Cardiac septum (tissue), 1 donor: ENCODE results near the gene AKAP13. TPM values are rescaled to one million over a fixed set of nuclear protein-coding genes. Genes with fewer than 3 reads are reported as not detected.

Experiments used
- DNase-seq: peaks from one replicate; pipeline ENCODE4 v3.0.0-alpha.2; 2020; ENCODE audit warnings: low spot score
- intact Hi-C: fragments of 100-400 bp; cut with DNase I; formaldehyde crosslinking; loops from one replicate; pipeline ENCODE4 v1.14.0; 2022
- total RNA-seq: library from RNA; stranded (reverse); fragmentation: NEBNext Ultra II Directional; extraction: Animal tissue kit (Norgen Biotek cat#: 25700); gene quantifications from one replicate; pipeline ENCODE4 v1.2.1, GENCODE V29; 2021
- donor health status: DM: no; HTN: no; CAD: no.

Gene AKAP13
- total RNA-seq, 1 donor from 2014 or later, result 458 TPM

DNA sequence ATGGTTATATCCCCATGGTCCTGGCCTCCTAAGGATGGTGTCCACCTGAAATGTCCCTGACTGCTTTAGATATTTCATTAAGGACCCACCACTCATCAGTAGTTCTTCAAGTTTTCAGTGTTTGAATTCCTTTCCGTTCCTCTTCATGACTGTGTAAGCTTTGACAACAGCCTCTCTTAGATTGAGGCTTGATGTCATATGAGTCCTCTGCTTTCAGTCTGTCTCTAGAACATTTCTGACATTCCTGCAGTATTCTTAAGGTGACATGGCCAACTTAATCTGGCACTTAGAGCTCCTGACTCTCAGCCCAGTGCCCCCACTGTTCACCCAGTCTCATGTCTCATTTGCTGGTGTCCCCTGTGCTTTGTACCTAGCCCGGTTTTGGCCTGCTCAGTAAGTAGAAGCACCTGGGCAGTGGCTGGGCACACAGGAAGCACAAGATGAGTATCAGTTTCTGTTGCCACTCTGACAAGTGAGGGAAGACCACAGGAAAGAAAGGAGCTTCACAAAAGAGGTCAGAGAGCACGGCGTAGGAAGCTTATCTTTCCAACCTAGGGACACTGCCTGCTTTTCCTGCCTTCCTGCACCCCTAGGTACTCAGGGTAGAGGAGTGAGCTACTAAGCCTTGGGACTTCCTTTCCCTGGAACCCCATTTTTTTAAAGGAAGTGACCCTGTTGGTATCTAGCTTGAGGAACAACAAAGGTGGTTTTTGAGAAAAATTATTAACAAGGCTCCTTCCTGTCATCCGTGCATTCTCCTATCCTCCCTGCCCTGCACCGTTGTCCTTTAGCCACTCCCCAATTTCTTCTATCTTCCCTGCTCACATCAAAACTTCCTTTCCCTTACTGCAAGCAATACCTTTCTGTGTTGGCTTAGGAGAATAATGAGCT, 311.2 kb downstream of the AKAP13 start:
- intact Hi-C loops, result no loop called here
- DNase-seq, result no peak

DNA sequence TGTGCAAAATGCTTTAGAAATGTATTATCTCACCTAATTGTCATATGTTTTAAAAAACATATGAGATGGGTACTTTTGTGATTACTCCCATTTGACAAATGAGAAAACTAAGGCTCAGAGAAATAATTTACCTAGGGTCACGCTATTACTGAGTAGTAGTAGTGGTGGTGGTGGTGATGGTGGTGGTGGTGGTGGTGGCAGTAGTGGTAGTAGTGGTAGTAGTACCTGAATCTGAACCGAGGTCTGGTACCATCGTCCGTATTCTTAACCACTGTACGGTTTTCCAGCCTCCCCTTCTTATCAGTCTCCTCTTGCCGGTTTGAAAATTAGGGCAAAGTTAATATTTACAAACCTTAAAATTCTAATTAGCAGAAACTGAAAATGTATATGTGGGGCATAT, 311.9 kb downstream of the AKAP13 start:
- no peak for DNase-seq
- intact Hi-C loops, result no loop called here

DNA sequence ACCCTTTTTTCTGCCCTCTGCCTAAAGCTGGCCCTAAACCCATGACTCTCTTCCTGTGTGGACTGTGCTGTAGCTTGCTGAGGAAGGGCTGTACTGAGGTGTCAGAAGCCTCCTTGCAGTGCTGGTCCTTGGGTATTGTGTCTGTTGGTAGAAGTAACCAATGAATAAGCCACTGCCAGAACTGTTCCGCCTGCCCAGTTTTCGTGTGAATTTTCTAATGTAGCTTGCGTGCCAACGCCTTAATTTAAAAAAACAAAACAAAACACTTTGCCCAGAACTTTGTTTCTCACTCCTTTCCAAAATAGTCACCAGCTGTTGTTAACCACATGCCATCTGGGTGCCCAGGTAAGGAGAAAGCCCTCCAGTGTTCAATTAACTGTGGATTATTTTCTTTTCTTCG, 312.5 kb downstream of the AKAP13 start:
- intact Hi-C loops, result no loop called here
- DNase-seq, result no peak

DNA sequence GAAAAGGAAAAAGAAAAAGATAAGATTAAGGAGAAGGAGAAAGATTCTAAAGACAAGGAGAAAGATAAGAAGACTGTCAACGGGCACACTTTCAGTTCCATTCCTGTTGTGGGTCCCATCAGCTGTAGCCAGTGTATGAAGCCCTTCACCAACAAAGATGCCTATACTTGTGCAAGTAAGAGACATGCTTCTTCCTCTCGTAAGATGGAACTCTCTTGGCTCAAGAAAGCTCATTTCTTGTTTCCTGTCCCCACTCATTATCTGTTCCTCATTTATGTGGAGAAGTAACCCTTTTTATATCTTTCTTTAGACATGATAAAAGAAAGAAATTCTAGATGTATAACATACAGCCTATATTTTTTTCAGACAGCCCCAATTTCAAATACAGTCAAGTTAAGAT, 312.9 kb downstream of the AKAP13 start:
- intact Hi-C loops, result no loop called here
- DNase-seq, result no peak

DNA sequence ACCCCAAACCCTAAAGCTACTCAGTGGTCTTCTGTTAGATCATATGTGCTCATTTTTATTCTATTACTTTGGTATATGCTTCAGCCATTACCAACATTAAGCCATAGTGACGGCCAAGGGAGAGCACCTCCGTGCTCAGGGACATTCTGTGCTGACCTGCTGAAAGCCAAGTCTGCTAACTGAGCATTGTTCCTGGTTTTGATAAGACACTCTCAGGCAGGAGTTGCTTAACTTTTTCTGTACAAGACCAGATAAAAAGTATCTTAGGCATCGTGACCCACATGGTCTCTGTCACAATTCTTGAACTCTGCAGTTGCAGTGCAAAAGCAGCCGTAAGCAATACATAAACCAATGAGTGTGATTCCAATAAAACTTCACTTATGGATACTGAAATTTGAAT, 313.7 kb downstream of the AKAP13 start:
- no peak for DNase-seq
- intact Hi-C loops, result no loop called here

DNA sequence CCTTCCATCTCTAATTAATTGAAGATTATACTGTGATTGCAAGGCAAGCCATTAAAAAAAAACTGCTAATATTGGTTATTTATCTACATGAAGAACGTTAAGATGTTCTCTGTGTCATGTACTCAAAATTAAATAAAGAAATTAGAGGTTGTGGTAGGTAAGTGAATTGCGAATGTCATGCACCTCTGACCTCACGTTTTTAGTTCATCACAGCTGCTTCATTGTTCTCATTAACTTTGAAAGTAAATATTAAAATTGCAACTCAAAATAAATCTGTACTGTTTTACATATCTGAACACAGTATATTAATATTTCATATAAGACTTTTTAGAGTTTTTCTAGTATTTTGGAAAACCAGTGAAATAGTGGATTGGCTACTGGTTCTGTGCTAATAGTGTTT, 320.4 kb downstream of the AKAP13 start:
- intact Hi-C loops, result no loop called here
- no peak for DNase-seq

DNA sequence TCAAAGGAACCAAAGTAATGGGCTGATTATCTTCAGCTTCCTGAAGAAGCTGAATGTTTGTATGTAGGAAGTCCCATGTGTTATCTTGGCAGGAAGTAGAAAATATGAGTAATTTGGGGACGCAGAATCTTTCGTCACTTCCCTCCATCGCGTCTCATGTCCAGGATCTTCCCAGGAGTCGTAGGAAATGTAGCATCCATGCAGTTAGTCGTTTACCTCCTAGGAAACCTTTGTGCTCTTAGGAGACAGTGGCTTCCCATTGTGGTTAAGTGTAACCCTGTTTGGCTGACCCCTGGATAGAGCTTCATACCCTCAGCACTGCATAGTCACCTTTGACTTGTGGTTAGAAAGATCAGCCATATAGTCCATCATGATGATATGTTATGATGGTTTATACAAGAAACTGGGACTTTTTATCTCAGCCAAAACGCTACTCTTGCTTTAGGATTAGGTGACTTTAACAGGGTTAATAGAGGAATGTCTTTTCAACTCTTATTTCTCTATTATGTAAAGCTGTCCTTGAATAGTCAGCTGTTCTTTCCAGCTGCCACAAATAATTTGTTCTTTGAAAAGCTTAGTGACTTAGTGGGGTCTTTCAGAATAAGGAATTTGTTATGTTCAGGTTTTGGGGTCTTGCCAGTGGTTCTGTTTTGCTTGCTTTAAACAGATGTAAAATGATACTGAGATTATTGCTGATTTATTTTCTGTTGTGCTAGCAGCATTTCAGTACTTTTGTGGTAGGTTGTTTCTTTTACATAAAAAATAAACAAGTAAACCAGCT, 322.1 kb downstream of the AKAP13 start:
- intact Hi-C loops, result no loop called here

DNA sequence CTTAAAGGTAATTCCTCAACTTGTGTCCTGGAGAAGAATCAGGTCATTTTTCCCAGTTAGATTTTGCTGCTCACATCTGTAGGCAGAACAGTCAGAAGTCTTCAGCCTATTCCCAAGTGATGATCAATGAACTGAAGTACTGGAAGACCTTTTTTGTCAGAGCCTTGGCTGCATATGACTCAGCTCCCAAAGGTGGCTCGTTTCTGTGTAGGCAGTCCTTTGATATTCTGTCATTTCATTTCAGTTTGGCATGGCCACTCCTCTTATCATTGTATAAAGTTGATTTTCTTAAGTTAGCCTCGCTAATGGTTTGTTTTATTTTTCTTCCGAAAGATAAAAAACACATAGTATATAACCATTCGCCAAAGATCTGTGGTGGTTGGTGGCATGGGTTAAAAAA, 323.7 kb downstream of the AKAP13 start:
- intact Hi-C loops, result no loop called here
- no peak for DNase-seq

More for the DNA sequence above, 322.1 kb downstream of the AKAP13 start:
- DNase-seq, result no peak

DNA sequence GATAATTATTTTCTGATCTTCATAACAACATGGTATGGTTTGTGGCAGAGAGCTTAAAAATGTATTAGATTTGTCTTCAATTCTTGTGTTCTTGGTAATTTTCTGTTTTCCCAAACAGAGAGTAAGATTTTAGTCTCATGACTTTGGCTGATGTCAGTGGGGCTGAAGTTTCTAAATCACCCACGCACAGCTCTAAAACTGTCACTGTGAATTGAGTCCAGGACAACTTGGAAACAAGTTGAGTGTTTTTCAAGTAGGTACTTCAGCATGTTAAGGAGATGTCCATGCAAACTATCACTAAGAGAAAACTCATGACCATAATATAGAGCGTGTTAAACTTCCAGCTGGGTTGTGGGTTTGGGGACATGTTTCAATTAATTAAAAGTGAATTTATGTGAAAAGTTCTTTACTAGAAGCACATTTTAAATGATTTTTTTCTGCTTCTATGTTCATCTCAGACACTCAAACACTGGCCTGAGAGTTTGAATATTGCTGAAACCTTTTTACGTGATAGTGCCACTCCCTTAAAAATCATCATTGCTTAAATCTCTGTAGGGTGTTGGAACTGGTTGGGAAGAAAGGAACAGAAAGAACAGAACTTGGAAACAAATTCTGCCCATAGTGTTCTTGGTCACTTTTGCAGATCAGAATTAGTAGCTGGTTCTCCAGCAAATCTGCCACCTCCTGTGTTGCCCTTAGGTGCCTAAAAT, 324.5 kb downstream of the AKAP13 start:
- intact Hi-C loops, result loop anchor here (5.0 kb wide), 1 partner anchor 83 kb away; no protein-coding TSS in a partner anchor
- no peak for DNase-seq

DNA sequence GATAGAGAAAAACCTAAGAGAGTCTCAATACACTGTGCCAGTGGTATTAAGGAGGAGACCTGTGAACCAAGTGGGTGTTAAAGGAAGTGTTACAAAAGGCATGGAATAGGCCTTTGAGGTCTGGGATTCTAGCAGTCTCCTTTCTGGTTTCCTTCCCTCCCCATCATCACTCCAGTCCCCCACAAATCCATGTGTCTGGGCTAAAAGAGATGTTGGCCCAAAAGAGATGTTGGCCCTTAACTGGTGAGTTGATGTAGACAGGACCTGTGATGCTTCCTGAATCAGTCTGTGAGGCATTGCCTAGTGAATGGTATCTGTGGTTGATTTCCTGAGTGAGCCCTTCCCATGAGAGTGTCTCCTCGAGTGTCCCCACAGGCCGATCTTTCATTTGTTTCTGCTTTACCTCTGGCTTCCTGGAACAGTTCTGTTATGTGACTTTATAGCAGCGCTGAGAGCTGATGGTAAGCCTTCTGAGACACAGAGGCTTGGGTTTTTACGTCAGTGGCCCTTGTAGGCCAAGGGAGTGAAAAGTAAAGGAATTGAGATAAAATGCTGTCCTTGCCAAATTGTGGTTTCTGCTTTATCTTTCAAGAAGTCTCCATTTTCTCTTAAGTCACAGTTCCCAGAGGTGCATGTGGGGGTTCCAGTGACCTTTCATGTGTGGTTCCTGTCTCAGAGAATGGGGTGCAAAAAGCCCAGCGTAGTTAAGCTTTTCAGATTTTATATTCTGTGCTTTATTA, 326.5 kb downstream of the AKAP13 start:
- DNase-seq, result no peak
- intact Hi-C loops, result loop anchor here (5.0 kb wide), 1 partner anchor 85 kb away; no protein-coding TSS in a partner anchor

DNA sequence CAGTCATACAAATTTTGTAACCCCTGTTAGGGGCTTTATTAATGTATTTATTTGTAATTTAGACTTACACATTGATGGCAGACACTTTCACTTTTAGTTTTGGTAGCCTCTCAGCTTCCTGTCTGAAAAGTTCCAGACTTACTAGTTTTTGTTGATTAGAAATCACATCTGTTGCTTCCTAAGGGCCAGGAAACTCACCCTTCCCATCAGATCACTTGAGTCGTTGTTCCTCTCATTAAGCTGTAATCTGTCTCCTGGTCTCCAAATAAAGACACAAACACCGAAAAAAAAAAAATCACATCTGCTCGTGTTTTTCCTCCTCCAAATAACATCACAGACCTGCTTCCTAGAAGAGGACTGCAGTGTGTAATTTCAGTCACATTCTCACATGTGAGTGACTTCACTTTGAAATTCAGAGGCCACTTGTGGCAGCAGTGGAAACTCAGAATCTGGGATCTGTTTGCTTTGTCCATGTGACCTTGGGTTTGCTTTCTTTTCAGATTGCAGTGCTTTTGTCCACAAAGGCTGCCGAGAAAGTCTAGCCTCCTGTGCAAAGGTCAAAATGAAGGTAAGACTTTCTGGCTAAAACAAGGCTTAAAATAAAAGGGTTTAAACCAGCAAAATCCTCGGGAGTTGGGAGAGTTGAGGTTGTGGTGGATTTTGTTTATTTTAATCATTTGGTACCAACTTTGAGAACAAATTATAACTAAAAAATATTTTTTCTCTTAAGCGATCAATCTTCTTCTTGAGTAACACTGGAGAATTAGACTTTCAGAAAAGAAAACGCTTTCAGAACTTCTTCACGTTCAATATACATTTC, 327.3 kb downstream of the AKAP13 start:
- DNase-seq, result no peak

DNA sequence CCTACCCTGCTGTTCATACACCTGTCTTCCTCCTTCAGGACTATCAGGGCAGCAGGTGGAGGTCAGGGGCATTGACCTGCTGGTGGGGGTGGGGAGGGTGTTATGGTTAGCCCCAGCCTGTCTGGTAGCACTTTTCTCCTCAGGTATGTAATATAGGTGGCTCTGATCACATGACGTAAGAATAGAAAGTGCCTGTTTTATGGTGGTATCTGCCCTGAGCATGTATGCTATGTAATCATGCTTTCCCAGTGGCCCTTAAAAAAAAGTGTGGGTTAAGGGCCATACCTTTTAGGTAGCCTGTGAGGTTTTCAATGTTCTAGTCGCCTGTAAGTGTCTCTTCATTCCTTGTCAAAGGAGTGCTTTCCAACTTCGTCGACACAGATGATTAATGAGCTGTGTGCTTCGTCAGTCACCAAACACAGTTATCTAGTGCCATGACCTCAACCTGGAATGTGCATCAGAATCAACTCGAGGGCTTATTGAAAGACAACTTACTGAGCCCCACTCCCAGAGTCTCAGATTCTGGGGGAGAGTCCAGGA, 328.1 kb downstream of the AKAP13 start:
- DNase-seq, result no peak
- intact Hi-C loops, result loop anchor here (5.0 kb wide), 1 partner anchor 86 kb away; no protein-coding TSS in a partner anchor

More for the DNA sequence above, 327.3 kb downstream of the AKAP13 start:
- intact Hi-C loops, result loop anchor here (5.0 kb wide), 1 partner anchor 85 kb away; no protein-coding TSS in a partner anchor

DNA sequence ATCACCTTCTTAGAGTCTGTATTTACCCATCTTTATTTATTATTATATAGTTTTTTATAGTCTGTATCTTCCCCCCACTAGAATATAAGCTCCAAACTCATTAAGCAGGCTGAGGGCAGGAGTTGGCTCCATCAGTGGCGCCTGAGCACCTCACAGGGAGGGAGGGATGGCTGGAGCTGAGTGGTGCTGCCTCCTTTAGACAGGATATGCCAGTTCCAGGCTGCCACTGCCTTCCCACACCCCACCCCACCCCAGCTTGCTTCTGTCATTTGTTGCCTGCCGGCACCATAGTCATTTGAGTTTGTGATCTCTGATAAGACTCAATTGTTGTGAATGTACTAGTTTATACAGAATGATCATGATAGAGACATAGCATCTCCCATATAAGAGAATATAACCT, 328.8 kb downstream of the AKAP13 start:
- intact Hi-C loops, result loop anchor here (5.0 kb wide), 1 partner anchor 87 kb away; no protein-coding TSS in a partner anchor
- no peak for DNase-seq

DNA sequence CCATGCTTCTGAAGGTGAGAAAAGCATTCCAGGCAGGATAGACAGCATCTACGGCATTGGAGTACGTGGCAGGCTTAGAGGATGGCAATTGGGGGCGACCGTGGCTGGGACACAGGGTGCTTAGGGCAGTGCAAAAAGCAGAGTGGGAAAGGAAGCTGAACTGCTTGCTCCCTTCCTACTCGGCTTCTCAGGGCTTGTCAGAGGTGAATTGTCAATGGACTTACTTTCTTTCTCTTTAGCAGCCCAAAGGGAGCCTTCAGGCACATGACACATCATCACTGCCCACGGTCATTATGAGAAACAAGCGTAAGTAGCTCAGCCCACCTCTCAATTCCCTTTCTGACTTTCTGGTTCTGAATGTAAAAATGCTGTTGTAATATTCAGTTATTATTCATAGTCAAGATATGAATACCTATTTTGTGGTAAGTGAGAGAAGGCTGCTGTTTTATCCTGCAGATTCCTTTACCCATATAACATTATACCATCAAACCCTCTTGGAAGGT, 330.0 kb downstream of the AKAP13 start:
- intact Hi-C loops, result no loop called here
- DNase-seq, result no peak

DNA sequence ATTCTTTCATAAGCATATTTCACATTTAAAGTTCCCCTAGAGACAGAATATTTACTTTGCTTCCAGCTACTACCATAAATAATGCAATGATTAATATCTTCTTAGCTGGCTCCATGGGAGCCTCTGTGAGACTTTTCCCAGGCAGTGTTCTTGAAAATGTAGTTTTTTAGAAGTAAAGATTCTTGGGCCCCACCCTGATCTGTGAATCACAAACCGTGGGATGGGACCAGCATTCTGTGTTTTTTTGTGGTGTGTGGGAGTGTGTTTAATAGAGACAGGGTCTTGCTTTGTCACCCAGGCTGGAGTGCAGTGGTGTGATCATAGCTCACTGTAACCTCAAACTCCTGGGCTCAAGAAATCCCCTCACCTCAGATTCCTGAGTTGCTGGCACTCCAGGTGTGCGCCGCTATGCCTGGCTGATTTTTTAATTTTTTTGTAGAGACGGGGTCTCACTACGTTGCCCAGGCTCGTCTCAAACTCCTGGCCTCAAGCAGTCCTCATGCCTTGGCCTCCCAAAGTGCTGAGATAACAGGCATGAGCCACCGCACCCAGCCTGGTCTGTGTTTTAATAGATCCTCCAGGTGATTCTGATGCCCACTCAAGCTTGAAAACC, 331.3 kb downstream of the AKAP13 start:
- intact Hi-C loops, result no loop called here
- no peak for DNase-seq

DNA sequence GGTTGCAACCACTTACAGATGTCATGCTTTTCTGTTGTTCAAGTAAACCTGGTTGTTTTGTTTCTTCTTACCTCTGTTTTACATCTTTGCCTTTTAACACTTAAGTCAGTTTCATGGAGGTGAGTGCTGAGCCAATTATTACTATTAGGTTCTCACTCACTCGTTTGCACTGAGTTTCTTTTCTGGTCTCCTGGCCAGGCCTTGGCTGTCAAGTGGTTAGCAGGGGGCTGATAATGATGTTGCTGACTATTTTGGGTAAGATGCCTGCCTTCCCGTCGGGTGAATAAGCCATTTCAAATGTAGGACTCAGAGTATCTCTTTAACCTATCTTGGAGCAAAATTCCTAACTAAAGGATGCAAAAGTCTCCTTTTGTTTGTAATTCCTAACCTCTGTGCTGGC, 335.9 kb downstream of the AKAP13 start:
- intact Hi-C loops, result no loop called here
- DNase-seq, result no peak

DNA sequence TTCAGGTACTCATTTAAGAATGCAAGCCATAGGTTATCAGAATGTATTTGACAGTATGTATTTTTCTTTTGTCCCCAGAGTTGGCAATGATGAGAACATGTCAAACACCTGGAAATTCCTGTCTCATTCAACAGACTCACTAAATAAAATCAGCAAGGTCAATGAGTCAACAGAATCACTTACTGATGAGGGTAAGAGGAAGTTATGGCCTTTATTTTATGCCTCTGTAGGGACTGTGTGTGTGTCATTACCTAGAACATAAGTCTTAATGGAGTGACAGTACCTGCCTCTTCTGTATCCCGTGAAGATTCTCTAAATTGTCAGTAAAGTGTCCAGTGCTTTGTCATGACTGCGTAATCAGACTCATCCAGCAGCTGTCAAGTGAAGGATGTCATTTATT, 336.8 kb downstream of the AKAP13 start:
- intact Hi-C loops, result no loop called here
- no peak for DNase-seq
